ENCODE results near the gene TRIM5.
"Not testable (repeated sequence)": the region's sequence is repeated elsewhere in the genome, so short reads cannot be mapped to it uniquely, and the experiment has no call there.

The TRIM5 gene

GRCh38 chr11:5689551-5689983 is 4.7 kb upstream of the TRIM5 start, which contains the start of gene TRIM22:
Gene TRIM22, plus strand, starts transcription at chr11:5689790. Its CDS starts 6,443 bp downstream, at chr11:5696233.
- peak; percentile 64 for DNase-seq (ENCODE audit: low spot score)

DNA sequence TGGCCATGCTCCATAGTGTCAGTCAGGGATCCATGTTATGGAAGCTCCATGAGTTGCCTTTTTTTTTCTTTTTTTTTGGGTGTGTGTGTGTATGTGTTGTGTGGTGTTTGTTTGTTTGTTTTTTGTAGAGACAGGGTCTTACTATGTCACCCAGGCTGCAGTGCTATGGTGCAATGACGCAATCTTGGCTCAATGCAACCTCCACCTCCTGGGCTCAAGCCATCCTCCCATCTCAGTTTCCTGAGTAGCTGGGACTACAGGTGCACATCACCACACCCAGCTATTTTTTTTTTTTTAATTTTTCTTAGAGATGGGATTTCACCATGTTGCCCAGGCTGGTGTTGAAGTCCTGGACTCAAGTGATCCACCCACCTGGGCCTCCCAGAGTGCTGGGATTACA is 3.6 kb upstream of the TRIM5 start:
- no peak for DNase-seq (ENCODE audit: low spot score)

DNA sequence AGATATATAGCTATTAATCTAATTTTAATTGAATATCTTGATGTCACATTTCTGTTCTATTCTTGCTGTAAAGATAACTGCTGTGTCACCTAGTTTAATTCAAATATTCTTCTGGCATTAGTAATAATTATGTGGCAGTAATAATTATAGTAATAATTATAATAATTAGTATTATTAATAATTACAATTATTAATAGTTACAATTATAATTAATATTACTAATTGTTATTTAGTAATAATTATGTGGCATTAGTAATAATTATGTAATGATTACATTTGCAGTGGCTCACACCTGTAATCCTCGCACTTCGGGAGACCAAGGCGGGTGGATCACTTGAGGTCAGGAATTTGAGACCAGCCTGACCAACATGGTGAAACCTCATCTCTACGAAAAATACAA is 1.6 kb upstream of the TRIM5 start:
- no peak for DNase-seq (ENCODE audit: low spot score)

GRCh38 chr11:5684036-5684645 is 733 bp downstream of the TRIM5 start:
- DNase-seq (ENCODE audit: low spot score), result no peak

DNA sequence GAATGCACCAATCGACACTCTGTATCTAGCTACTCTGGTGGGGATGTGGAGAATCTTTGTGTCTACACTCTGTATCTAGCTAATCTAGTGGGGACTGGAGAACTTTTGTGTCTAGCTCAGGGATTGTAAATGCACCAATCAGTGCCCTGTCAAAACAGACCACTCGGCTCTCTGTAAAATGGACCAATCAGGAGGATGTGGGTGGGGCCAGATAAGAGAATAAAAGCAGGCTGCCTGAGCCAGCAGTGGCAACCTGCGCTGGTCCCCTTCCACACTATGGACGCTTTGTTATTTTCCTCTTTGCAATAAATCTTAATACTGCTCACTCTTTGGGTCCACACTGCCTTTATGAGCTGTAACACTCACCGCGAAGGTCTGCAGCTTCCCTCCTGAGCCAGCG is 1.3 kb downstream of the TRIM5 start:
- not testable (repeated sequence) for DNase-seq (ENCODE audit: low spot score)

- not testable (repeated sequence) for DNase-seq (ENCODE audit: low spot score)
These were observed 1.9 kb downstream of the TRIM5 start for GRCh38 chr11:5682890-5683441.

DNA sequence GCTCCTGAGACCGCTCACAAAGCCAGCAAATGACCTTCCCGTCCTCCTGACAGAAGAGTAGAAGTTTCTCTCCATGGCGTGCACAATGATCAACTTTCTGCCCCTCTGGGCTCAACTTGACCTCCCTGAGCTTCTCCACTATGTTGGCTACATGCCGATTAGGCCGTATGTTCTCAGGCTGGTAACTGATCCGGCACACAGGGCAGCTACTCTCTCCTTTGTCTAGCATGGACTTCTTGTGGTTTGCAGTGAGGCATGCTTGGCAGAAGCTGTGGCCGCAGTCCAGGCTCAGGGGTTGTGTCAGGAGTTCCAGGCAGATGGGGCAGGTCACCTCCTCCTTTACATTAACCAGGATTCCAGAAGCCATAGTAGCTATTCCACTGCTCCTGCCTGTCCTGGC is 5.1 kb downstream of the TRIM5 start:
- DNase-seq (ENCODE audit: low spot score), result no peak

DNA sequence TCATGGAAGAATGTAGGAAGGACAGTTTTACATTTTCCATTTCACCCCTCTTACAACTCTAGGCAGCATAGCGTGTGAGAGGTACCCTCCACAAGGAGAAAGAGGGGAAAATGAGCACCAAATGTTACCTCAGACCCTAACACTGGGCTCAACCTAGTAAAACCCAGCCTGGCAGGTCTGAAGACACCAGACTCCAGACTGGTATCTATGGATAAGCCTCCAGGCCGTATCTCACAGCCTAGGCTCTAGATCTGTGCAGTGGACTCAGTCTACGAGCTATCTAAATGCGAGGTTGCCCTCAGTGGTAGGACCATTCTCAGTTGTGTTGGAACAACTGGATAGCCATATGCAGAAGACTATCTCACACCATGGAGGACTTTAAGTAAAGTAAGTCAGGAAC is 10.5 kb downstream of the TRIM5 start:
- DNase-seq (ENCODE audit: low spot score), result no peak

GRCh38 chr11:5671831-5672230 is 13.0 kb downstream of the TRIM5 start:
- no peak for DNase-seq (ENCODE audit: low spot score)

DNA sequence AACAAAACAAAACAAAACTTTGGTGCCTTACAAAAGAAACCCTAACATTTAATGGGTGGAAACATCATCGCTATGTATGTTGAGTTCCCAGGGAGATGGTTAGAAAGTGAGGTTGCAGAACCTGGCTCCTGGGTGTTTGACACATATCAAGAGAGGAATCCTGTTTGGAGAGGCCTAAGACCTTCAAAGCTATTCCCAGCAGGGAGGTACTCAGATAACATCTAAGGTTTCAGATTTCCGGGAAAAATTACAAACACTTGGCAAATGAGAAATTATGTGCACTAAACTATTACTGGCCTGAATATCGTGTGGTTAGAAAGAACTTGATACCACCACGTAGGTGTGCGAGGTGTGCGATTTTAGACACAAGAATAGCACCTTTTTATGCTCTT is 18.5 kb downstream of the TRIM5 start:
- no peak for DNase-seq (ENCODE audit: low spot score)

DNA sequence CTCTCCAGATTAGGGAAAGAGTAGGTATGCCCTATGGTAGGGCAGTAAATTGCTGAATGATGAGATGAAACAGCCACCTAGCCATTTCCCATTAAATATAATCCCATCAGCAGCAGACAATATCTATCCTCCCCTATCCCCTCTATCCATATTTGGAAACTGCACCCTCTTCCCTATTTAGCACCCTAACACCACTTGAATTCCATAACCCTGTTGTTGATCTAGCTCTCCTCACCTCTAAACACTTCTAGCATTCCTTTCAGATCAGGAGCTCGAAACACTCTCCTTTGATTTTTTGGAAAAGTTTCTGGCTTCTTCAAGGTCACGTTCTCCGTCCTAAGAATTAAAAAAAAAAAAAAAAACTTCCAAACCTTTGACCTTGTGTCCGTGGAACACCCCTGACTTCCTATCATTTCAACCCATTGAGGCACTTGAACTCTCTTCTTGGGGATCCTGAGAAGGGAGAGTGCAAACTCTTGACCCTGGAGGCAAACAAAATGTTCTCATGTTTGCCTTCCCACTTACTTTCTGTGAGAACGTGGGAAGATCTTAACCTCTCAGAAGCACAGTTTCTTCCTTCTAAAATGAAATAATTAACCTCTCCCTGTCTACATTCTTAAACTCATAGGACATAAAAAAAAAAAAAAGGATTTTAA is 19.0 kb downstream of the TRIM5 start:
- DNase-seq (ENCODE audit: low spot score), result no peak

DNA sequence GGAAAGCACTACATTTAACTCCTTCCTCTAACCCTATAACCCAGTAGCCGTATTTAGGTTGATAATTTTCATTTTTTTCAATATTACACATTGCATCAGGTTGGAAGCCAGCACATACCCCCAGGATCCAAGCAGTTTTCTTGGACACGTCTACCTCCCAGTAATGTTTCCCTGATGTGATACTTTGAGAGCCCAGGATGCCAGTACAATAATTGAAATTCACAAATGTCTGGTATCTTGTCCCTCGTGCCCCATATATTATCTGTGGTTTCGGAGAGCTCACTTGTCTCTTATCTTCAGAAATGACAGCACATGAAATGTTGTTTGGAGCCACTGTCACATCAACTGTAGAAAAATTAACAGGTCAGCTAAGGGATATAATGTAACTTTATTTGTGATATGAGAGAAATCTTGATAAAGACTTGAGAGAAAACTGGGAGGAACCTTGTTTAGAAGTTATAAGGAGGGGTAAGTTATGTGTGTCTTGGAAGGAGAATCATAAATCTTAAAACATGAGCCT is 19.8 kb downstream of the TRIM5 start:
- no peak for DNase-seq (ENCODE audit: low spot score)

DNA sequence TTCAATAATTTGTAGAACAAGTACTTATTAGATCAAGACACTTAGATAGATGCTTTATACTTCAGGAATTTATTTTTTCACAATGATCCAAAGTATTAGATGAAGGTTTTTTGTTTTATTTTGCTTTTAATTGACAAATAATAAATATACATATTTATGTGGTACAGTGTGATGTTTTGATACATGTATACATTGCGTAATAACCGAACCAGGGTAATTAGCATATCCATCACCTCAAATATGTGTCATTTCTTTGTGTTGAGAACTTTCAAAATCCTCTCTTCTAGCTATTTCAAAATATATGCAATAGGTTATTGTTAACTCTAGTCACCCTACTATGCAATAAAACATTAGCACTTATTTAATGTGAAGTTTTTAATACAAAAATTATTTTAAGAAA is 21.4 kb downstream of the TRIM5 start:
- no peak for DNase-seq (ENCODE audit: low spot score)

DNA sequence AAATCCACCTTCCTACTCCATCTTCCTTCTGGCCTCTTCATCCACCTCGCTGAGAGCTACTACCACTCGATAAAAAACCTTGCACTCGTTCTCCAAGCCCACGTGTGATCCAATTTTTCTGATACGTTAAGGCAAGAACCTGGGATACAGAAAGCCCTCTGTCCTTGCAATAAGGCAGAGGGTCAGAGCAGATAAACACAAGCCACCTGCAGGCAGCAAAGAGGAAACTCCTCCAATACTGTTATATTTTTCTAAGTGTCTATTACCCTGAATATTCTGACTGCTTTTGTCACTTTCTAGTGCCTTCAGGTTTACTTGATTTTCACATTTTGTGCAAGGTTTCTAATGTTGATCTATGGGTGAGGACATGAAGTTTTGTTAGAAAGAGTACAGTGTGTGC is 26.6 kb downstream of the TRIM5 start:
- DNase-seq (ENCODE audit: low spot score), result no peak

- DNase-seq (ENCODE audit: low spot score), result not testable (repeated sequence)
These were observed 27.9 kb downstream of the TRIM5 start for GRCh38 chr11:5656956-5657355.

DNA sequence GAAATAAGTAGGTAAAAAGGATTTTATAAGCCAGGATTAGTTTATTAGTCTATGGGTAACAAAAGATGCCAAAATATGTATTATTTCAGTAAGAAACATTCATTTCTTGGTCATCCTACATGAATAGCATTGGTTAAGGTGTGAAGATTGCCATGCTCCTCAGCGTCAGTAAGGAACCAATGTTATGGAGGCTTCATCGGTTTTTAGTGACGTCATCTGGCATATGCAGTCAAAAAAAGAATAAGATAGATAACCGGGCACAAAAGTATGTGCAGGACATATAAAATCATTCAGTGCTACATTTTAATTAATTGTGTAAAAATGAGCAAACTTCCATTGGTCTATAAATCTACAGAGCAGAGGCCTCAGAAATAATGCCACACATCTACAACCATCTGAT is 29.4 kb downstream of the TRIM5 start:
- DNase-seq (ENCODE audit: low spot score), result no peak

DNA sequence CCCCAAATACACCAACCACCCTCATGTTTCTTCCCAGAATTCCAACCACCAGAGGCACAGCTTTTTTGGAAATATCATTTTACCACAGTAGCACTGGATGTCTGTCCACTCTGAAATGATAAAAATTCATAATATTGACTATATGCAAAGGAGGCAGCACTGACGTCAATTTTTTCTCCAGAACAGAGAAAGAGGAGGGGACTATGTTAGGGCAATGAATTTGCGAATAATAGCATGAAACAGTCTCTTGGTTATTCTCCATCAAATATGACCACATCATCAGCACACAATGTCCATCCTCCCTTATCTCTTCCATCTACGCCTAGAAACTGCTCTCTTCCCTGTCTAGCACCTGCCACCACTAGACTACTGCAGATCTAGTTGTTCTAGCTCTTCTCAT is 38.7 kb downstream of the TRIM5 start:
- no peak for DNase-seq (ENCODE audit: low spot score)

DNA sequence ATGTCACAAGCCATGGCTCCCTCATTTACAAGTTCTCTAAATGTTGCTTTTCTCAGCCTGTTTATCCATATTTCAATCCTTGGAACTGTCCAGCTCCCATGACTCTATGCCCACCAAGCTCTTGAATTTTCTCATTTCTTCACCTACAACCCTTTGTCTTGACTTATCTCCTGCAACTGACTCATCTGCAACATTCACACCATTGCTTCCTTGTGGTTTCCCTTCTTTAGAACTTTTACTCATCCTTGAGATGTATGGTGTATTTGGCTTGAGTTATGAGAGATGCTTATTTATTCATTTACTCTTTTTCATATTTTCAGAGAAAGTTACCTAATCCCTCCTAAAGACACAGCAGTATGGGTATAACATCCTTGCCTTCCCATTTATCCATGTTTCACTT is 41.3 kb downstream of the TRIM5 start:
- DNase-seq (ENCODE audit: low spot score), result no peak

DNA sequence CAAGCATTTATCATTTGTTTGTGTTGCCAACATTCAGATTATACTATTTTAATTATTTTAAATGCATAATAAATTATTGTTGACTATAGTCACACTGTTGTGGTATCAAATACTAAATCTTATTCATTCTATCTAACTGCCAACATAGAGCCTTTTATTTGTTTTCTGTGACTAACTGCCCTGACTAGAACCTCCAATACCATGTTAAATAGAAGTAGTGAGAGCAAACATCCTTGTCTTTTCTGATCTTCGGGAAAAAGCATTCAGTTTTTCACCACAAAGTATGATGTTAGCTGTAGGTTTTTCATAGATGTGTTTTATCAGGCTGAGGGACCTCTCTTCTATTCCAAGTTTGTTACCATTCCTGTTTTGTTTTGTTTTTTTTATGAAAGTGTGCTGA is 44.9 kb downstream of the TRIM5 start:
- no peak for DNase-seq (ENCODE audit: low spot score)

GRCh38 chr11:5631969-5632635 is 52.8 kb downstream of the TRIM5 start:
- DNase-seq (ENCODE audit: low spot score), result no peak

- DNase-seq (ENCODE audit: low spot score), result no peak
These were observed 53.5 kb downstream of the TRIM5 start for GRCh38 chr11:5631417-5631816.

DNA sequence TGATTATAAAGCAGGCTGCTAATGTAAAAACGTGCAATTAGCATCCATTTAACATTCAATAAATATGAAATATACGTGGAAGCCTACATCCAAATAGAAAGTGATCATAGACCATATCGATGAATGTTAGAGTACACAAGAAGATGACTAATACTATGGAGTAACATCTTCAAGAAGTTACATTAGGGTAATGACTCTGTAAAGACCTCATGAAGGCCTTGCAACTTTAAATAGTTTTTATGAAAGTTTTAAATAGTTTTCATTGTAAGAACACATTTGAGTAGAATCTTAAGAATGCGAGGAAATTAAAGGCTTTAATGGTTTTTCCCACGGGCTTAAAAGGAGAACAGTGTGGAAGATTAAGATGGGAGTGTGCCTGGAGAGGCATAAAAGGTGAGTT is 58.7 kb downstream of the TRIM5 start:
- no peak for DNase-seq (ENCODE audit: low spot score)

DNA sequence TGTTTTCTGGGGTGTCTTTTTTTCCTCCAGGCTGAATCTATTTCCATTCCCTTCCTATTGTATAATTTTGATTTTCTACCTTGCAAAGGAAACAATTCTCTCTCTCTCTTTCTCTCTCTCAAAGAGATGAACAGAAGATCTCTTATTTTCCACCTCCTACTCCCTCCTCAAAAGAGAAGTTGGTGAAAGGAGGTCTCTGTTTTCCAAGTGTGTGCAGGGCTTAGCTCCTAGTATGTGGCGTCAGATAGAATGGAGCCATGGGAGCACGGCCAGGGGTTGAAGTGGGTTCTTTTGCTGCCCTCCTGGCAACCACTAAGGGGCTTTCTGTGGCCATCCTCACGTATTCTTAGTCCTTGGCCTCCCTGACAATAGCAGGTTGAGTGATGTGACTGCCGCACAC is 59.6 kb downstream of the TRIM5 start:
- DNase-seq (ENCODE audit: low spot score), result no peak
